ENCODE data around the gene C2CD5.
"Not testable (repeated sequence)": the region's sequence is repeated elsewhere in the genome, so short reads cannot be mapped to it uniquely, and the experiment has no call there.

Gene C2CD5

GRCh38 chr12:22544038-22544979 is at the start of gene C2CD5:
Gene C2CD5, minus strand, starts transcription at chr12:22544542. Its CDS starts 392 bp downstream, at chr12:22544150.
- DNase-seq: peak; percentile 96

- no peak for DNase-seq
Observed at GRCh38 chr12:22593864-22594263, 49.5 kb upstream of the C2CD5 start.

GRCh38 chr12:22588817-22589216 is 44.5 kb upstream of the C2CD5 start:
- no peak for DNase-seq

GRCh38 chr12:22578328-22578727 is 34.0 kb upstream of the C2CD5 start:
- DNase-seq: no peak

- no peak for DNase-seq
Observed at GRCh38 chr12:22577667-22578066, 33.3 kb upstream of the C2CD5 start.

- DNase-seq: no peak
Observed at GRCh38 chr12:22576473-22576872, 32.1 kb upstream of the C2CD5 start.

GRCh38 chr12:22576065-22576464 is 31.7 kb upstream of the C2CD5 start:
- DNase-seq: no peak

GRCh38 chr12:22574921-22575320 is 30.6 kb upstream of the C2CD5 start:
- DNase-seq: no peak

- DNase-seq: no peak
Observed at GRCh38 chr12:22573181-22573580, 28.8 kb upstream of the C2CD5 start.

- no peak for DNase-seq
Observed at GRCh38 chr12:22569253-22569652, 24.9 kb upstream of the C2CD5 start.

GRCh38 chr12:22562036-22563028 is 18.0 kb upstream of the C2CD5 start:
- no peak for DNase-seq

GRCh38 chr12:22554750-22555149 is 10.4 kb upstream of the C2CD5 start:
- not testable (repeated sequence) for DNase-seq

- no peak for DNase-seq
Observed at GRCh38 chr12:22551624-22552023, 7.3 kb upstream of the C2CD5 start.

- no peak for DNase-seq
Observed at GRCh38 chr12:22545255-22545654, 913 bp upstream of the C2CD5 start.

GRCh38 chr12:22543246-22544037 is 900 bp downstream of the C2CD5 start:
- peak; percentile 36 for DNase-seq

- DNase-seq: no peak
Observed at GRCh38 chr12:22541496-22542155, 2.7 kb downstream of the C2CD5 start.

- DNase-seq: no peak
Observed at GRCh38 chr12:22539055-22539454, 5.3 kb downstream of the C2CD5 start.

GRCh38 chr12:22538311-22538710 is 6.0 kb downstream of the C2CD5 start:
- DNase-seq: no peak

- DNase-seq: no peak
Observed at GRCh38 chr12:22536971-22537544, 7.3 kb downstream of the C2CD5 start.

- DNase-seq: no peak
Observed at GRCh38 chr12:22536346-22536945, 7.9 kb downstream of the C2CD5 start.

GRCh38 chr12:22535478-22535877 is 8.9 kb downstream of the C2CD5 start:
- DNase-seq: no peak
